HCT116 (cell line): ENCODE data around the gene GCN1.

Experiments
- ATF3 ChIP-seq: IDR thresholded peaks from 2 replicates; pipeline ENCODE4 v1.6.1; 2012
- CEBPB ChIP-seq: IDR thresholded peaks from 2 replicates; pipeline ENCODE4 v1.6.1; 2012; ENCODE audit warnings: low read depth
- CTCF ChIP-seq, 3 experiments: fragments of 200-600 bp in 1 of 3; sonication (generic) in 1 of 3; IDR thresholded peaks in 2 of 3; conservative IDR thresholded peaks in 1 of 3; 2 replicates each; pipeline ENCODE4 v1.5.1; 2012 to 2017; ENCODE audit warnings: low read depth in 2 of 3, low read length in 2 of 3, antibody characterized with exemption in 1 of 3, borderline replicate concordance in 1 of 3, control low read depth in 1 of 3, mild to moderate bottlenecking in 1 of 3, mixed read lengths in 1 of 3, mixed run types in 1 of 3, moderate library complexity in 1 of 3; ENCODE audit not compliant: insufficient read depth in 1 of 3
- EZH2 ChIP-seq: fragments of 200-600 bp; sonication (generic); IDR thresholded peaks from 2 replicates; pipeline ENCODE4 v1.6.1; 2017; ENCODE audit warnings: antibody characterized with exemption, mixed run types
- EZH2phosphoT487 ChIP-seq: fragments of 200-600 bp; IDR thresholded peaks from 2 replicates; pipeline ENCODE4 v1.6.1; 2018; ENCODE audit warnings: antibody characterized with exemption, borderline replicate concordance
- JUND ChIP-seq: IDR thresholded peaks from 2 replicates; pipeline ENCODE4 v1.6.1; 2012
- MAX ChIP-seq: IDR thresholded peaks from 2 replicates; pipeline ENCODE4 v1.6.1; 2012
- POLR2A ChIP-seq: IDR thresholded peaks from 2 replicates; pipeline ENCODE4 v1.7.0; 2011; ENCODE audit warnings: borderline replicate concordance; ENCODE audit not compliant: insufficient read depth, insufficient read length; ENCODE audit errors: extremely low read depth
- POLR2AphosphoS5 ChIP-seq: IDR thresholded peaks from 2 replicates; pipeline ENCODE4 v1.6.1; 2011; ENCODE audit warnings: mild to moderate bottlenecking, low read depth, low read length, moderate library complexity
- RAD21 ChIP-seq: IDR thresholded peaks from 2 replicates; pipeline ENCODE4 v1.6.1; 2012; ENCODE audit warnings: low read depth, mild to moderate bottlenecking
- REST ChIP-seq: IDR thresholded peaks from 2 replicates; pipeline ENCODE4 v1.6.1; 2012; ENCODE audit warnings: low read depth
- ZBTB33 ChIP-seq: IDR thresholded peaks from 2 replicates; pipeline ENCODE4 v1.6.1; 2011; ENCODE audit warnings: mild to moderate bottlenecking, low read length, moderate library complexity; ENCODE audit not compliant: insufficient replicate concordance; ENCODE audit errors: extremely low read depth
- ZNF274 ChIP-seq: fragments of 200-500 bp; sonication (Bioruptor generic); IDR thresholded peaks from 2 replicates; pipeline ENCODE4 v1.6.1; 2014; ENCODE audit warnings: mild to moderate bottlenecking, low read depth, low read length, inconsistent platforms

GRCh38 chr12:120095331-120095730 is 99.2 kb downstream of the GCN1 start:
- TF ChIP-seq CTCF (IDR thresholded peaks at IDR 0.05 in 2 of 3, conservative IDR thresholded peaks at IDR 0.05 in 1 of 3; ENCODE audit: borderline replicate concordance in 1 of 3, insufficient read depth in 1 of 3, low read depth in 2 of 3, low read length in 2 of 3) (no peak), RAD21 (no peak), CEBPB (no peak), ZNF274 (no peak), MAX (no peak), POLR2A (no peak), REST (no peak), ZBTB33 (no peak), JUND (no peak), EZH2phosphoT487 (no peak), POLR2AphosphoS5 (no peak), ATF3 (no peak), EZH2 (no peak)
